CD4-positive, alpha-beta T cell (primary cell): ENCODE data around the gene ZNF784. TPM values are rescaled to one million over a fixed set of nuclear protein-coding genes. Genes with fewer than 3 reads are reported as not detected.

Experiments used
- ATAC-seq: fragments of 200-7000 bp; cut with Tn5 transposase; one replicate; pipeline ENCODE4 v1.10.0; 2022; ENCODE audit warnings: mild to moderate bottlenecking; ENCODE audit not compliant: poor library complexity
- CTCF ChIA-PET: fragments of 350-600 bp; sonication (Branson Sonifier 250); formaldehyde crosslinking; loops from one replicate; lab custom pipeline; 2021; ENCODE audit warnings: antibody characterized with exemption, inconsistent platforms; lab: Charles Lee
- POLR2A ChIA-PET: fragments of 350-600 bp; sonication (Branson Sonifier 250); formaldehyde crosslinking; loops from one replicate; lab custom pipeline; 2021; ENCODE audit warnings: antibody characterized with exemption, inconsistent platforms; lab: Charles Lee
- DNase-seq, 14 experiments: peaks; one replicate each; pipeline ENCODE4 v3.0.0-alpha.2; 2013 to 2020; ENCODE audit warnings: mixed read lengths in 2 of 14
- H3K27ac ChIP-seq, 2 donors: one replicate each; pipeline versions ENCODE4 v1.5.1 to v1.7.0; 2013; ENCODE audit warnings: low read length in 2 of 2, low read depth in 1 of 2, mild to moderate bottlenecking in 1 of 2
- H3K27me3 ChIP-seq, 2 experiments: 1 replicate in 1 of 2; 2 replicates in 1 of 2; pipeline versions ENCODE4 v1.6.1 to v1.7.0; 2013; ENCODE audit warnings: low read length in 2 of 2, control low read depth in 1 of 2, mild to moderate bottlenecking in 1 of 2, moderate library complexity in 1 of 2; ENCODE audit not compliant: insufficient read depth in 2 of 2, control insufficient read depth in 1 of 2
- H3K36me3 ChIP-seq: one replicate; pipeline ENCODE4 v1.6.1; 2013; ENCODE audit warnings: low read length, control low read depth; ENCODE audit not compliant: insufficient read depth
- H3K4me1 ChIP-seq: one replicate; pipeline ENCODE4 v1.6.1; 2013; ENCODE audit warnings: low read length, control low read depth; ENCODE audit not compliant: insufficient read depth
- H3K4me3 ChIP-seq: one replicate; pipeline ENCODE4 v1.5.1; 2013; ENCODE audit warnings: mild to moderate bottlenecking, low read length, moderate library complexity
- H3K9me3 ChIP-seq, 2 experiments: 1 replicate in 1 of 2; 2 replicates in 1 of 2; pipeline versions ENCODE4 v1.6.1 to v1.7.0; 2013; ENCODE audit warnings: low read length in 2 of 2, mild to moderate bottlenecking in 2 of 2, control low read depth in 1 of 2, moderate library complexity in 1 of 2; ENCODE audit not compliant: control insufficient read depth in 1 of 2, insufficient read depth in 1 of 2
- H3K27ac Mint-ChIP-seq: one replicate; pipeline ENCODE4 v1.8.0; 2020; ENCODE audit warnings: mixed read lengths
- H3K27me3 Mint-ChIP-seq: one replicate; pipeline ENCODE4 v1.8.0; 2021; ENCODE audit warnings: mixed read lengths
- H3K36me3 Mint-ChIP-seq: one replicate; pipeline ENCODE4 v1.8.0; 2021; ENCODE audit warnings: low read depth, mixed read lengths
- H3K4me1 Mint-ChIP-seq: one replicate; pipeline ENCODE4 v1.8.0; 2021; ENCODE audit warnings: low read depth, mixed read lengths
- H3K4me3 Mint-ChIP-seq: one replicate; pipeline ENCODE4 v1.8.0; 2020; ENCODE audit warnings: mild to moderate bottlenecking, mixed read lengths
- H3K9me3 Mint-ChIP-seq: one replicate; pipeline ENCODE4 v1.8.0; 2020; ENCODE audit warnings: mixed read lengths
- CTCF ChIP-seq: fragments of 200-600 bp; IDR thresholded peaks from one replicate; pipeline ENCODE4 v1.8.0; 2022; ENCODE audit warnings: antibody characterized with exemption, mild to moderate bottlenecking
- intact Hi-C, 2 experiments: fragments of 100-400 bp; cut with DNase I in 1 of 2; cut with micrococcal nuclease in 1 of 2; formaldehyde crosslinking; loops; one replicate each; pipeline versions ENCODE4 v1.15.1 to v1.9.0; 2023 to 2025; cut with DNase I, micrococcal nuclease
- total RNA-seq, 174 experiments: library from RNA in 2 of 174; stranded (reverse) in 2 of 174; gene quantifications; one replicate each; pipeline ENCODE4 v1.2.3 and lab custom pipeline; 2021 to 2026

The ZNF784 gene
- total RNA-seq, 2 experiments from 2014 or later: 11.2 to 11.8 TPM

- peaks cover 26% of the 10 kb centered on the region for H3K4me1 ChIP-seq
- Mint-ChIP-seq H3K4me3 (no peak overlapping the region), H3K36me3 (peaks cover 61% of the 10 kb centered on the region), H3K9me3 (no peaks in the 10 kb centered on the region), H3K27me3 (no peaks in the 10 kb centered on the region), H3K4me1 (peaks cover 52% of the 10 kb centered on the region), H3K27ac (peak overlapping the region; percentile 47)
- H3K27me3 ChIP-seq: no peaks in the 10 kb centered on the region
- CTCF ChIA-PET: interaction anchor here (0.7 kb wide), 1 partner anchor 20 kb away, joined by 3 read pairs; no protein-coding TSS in a partner anchor
- POLR2A ChIA-PET: no interaction called here
- TF ChIP-seq CTCF: no peak
- H3K4me3 ChIP-seq: no peak overlapping the region
- no peaks in the 10 kb centered on the region for H3K9me3 ChIP-seq
- ATAC-seq (no peak), DNase-seq (no peak)
- no peak overlapping the region for H3K27ac ChIP-seq
- intact Hi-C loops: no loop called here
- peaks cover 30% of the 10 kb centered on the region for H3K36me3 ChIP-seq
Observed at GRCh38 chr19:55611300-55611982, 12.9 kb downstream of the ZNF784 start.

- ATAC-seq (no peak), DNase-seq (no peak)
- Mint-ChIP-seq H3K4me1 (peaks cover 65% of the 10 kb centered on the region), H3K36me3 (peaks cover 73% of the 10 kb centered on the region), H3K27me3 (no peaks in the 10 kb centered on the region), H3K4me3 (peak overlapping the region; percentile 12), H3K9me3 (no peaks in the 10 kb centered on the region), H3K27ac (no peak overlapping the region)
- no peak for TF ChIP-seq CTCF
- intact Hi-C loops: loop anchor here in 1 of 2 experiments (5.0 to 10.0 kb wide), 3 partner anchors 142 to 355 kb away; partner anchors contain the start of genes PPP6R1 and UBE2S
- ChIA-PET POLR2A (no interaction called here), CTCF (no interaction called here)
- no peak overlapping the region for H3K4me3 ChIP-seq
- no peaks in the 10 kb centered on the region for H3K27me3 ChIP-seq
- no peaks in the 10 kb centered on the region for H3K9me3 ChIP-seq
- H3K36me3 ChIP-seq: peaks cover 20% of the 10 kb centered on the region
- no peak overlapping the region for H3K27ac ChIP-seq
- peaks cover 41% of the 10 kb centered on the region for H3K4me1 ChIP-seq
Observed at GRCh38 chr19:55609326-55609725, 15.0 kb downstream of the ZNF784 start.

- Histone ChIP-seq H3K9me3 (no peaks in the 10 kb centered on the region), H3K36me3 (peaks cover 16% of the 10 kb centered on the region), H3K4me3 (no peak overlapping the region), H3K27me3 (no peaks in the 10 kb centered on the region), H3K4me1 (peaks cover 42% of the 10 kb centered on the region), H3K27ac (peak overlapping the region; percentile 84 to 92)
- no peaks in the 10 kb centered on the region for H3K9me3 Mint-ChIP-seq
- peak overlapping the region; percentile 52 for H3K4me3 Mint-ChIP-seq
- ChIA-PET POLR2A (interaction anchor here (0.7 to 2.7 kb wide), 12 partner anchors 11 to 145 kb away, joined by 3 to 50 read pairs (median 5); partner anchors contain the start of genes U2AF2, ZNF579, ZNF581 and ZNF784), CTCF (interaction anchor here (0.6 to 4.2 kb wide), 18 partner anchors 9 to 466 kb away, joined by 3 to 60 read pairs (median 4); partner anchors contain the start of genes CCDC106, ISOC2, ZNF579 and ZNF628)
- no peaks in the 10 kb centered on the region for H3K27me3 Mint-ChIP-seq
- intact Hi-C loops: loop anchor here (1.0 to 10.0 kb wide), 6 partner anchors 20 to 488 kb away; partner anchors contain the start of genes PPP6R1 (in 1 of the 2) and UBE2S (in 1 of the 2)
- no peak for TF ChIP-seq CTCF
- peak overlapping the region; percentile 84 for H3K27ac Mint-ChIP-seq
- H3K4me1 Mint-ChIP-seq: peaks cover 55% of the 10 kb centered on the region
- peaks cover 62% of the 10 kb centered on the region for H3K36me3 Mint-ChIP-seq
- ATAC-seq (no peak), DNase-seq (no peak)
Observed at GRCh38 chr19:55606817-55607216, 17.5 kb downstream of the ZNF784 start.
